HG03060 (cell line): ENCODE measurements around the gene PHETA1.
A peak's percentile ranks its signal among the peaks of the same experiment; 100 is the strongest.

ENCODE experiments used
- ATAC-seq: cut with Tn5 transposase; IDR thresholded peaks from one replicate; pipeline ENCODE4 v1.9.1; 2021; ENCODE audit warnings: low read depth, moderate number of reproducible peaks; ENCODE audit not compliant: unreplicated experiment

PHETA1 gene

DNA sequence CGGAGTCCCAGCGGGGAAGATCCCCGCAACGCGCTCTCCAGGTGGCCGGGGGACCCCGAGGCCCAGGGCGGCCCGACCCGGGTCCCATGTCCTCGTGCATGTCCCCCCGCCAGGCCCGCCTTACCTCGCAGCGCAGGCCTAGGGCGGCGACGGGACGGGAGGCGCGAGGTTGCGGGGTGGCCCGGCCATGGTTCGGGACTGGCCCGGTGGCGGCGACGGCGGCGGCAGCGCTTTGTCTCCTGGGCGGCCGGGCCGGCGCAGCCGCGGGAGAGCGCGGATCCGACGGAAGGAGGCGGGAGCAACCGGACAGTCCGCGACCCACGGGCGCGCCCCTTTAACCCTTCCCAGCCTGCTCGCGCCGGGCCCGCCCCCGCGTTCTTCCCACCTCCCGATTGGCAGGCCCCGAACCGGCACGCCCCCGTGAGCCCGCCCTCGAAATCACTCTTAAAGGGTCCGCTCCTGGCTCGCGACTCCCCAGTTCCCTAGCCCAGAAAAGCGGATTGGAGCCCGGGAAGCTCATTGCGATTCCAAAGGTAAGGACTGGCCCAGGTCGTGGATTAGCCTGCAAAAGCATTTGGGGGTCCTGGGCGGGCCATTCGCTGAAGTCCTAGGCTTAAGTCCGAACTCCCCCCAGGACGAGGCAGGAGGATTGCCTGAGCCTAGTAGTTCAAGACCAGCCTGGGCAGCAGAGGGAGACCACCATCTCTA is at the start of gene PHETA1:
TSS of gene PHETA1 (minus strand) at position 308 of the 708 bp plus-strand sequence. CDS start 5,668 bp downstream, outside the sequence.
- peak; percentile 73 for ATAC-seq

GRCh38 chr12:111418594-111418880 is 49.6 kb upstream of the PHETA1 start:
- ATAC-seq, result no peak

GRCh38 chr12:111417784-111418593 is 49.1 kb upstream of the PHETA1 start:
- no peak for ATAC-seq

DNA sequence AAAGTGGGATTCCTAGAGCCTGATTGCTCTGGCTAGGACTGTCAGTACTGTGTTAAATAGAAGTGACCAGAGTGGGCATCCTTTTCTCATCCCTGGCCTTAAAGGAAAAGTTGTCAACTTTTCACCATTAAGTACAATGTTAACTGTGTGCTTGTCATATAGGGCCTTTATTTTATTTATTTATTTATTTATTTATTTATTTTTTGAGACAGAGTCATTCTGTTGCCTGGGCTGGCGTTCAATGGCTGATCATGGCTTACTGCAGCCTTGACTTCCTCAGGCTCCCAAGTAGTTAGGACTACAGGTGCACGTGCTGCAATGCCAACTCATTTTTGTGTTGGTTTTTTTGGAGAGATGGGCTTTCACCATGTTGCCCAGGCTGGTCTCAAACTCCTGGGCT is 48.4 kb upstream of the PHETA1 start:
- ATAC-seq, result no peak

- no peak for ATAC-seq
These were observed 45.9 kb upstream of the PHETA1 start for GRCh38 chr12:111414711-111415252.

DNA sequence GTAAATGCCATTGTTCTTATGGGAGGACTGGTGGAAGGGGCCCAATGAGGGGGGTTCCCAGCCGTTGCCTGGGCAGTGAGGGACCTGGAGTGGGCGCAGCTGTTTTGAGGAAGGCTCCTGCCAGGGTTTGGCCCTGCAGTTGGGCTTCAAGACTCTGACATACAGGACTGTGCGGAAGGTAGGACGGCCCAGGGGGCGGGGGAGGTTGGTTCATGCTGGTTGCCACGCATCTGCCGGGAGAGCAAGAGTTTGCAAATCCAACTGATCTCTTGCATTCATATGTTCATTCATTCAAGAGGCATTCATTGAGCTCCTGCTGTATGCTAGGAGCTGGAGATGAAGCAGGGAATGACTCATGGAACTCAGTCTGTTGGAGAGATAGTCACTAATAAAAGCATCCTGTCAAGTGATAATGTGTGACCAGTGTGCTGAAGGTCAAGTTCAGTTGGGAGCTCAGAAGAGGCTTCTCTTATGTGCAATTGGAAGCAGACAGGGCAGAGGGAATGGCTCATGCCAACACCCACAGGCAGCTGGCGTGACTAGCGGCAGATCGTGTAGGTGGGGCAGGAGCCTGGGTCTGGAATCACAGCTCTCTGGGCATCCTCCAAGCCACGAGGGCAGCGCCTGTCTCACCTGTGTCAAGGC is 44.7 kb upstream of the PHETA1 start:
- ATAC-seq, result no peak

- no peak for ATAC-seq
These were observed 44.0 kb upstream of the PHETA1 start for GRCh38 chr12:111412830-111413441.

GRCh38 chr12:111412007-111412829 is 43.3 kb upstream of the PHETA1 start:
- ATAC-seq, result no peak

GRCh38 chr12:111411185-111411764 is 42.4 kb upstream of the PHETA1 start:
- ATAC-seq, result no peak

DNA sequence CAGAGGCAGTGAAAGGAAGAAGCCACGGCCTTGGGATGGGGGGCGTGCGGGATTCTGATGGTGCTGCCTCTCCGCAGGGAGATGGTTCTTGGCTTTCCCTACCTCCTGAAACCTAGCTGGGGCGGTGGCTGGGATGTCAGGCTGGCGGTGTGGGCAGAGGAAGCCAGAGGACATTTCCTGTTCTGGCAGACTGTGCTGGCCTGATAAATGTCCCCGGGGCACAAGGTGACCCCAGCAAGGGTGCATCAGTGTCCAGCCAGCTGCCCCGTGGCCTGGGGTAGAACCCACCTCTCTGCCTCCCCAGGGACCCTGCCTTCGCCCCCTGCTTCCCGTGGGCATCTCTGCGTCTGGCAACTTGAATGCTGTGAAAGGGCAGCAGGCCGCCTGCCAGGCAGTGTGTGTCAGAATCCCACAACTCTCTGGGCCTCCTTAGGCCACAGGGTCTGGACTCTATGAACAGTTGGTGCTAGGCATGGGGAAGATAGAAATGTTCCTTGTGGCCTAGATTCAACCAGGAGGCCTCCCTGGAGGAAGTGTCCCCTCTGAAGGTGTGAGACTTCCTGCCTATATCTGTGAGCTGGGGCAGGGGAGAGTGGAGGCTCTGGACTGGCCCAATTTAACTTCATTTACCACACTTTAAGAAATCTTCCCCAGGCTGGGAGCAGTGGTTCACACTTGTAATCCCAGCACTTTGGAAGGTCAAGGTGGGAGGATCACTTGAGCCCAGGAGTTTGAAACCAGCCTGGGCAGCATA is 41.7 kb upstream of the PHETA1 start:
- no peak for ATAC-seq

- ATAC-seq, result no peak
These were observed 41.0 kb upstream of the PHETA1 start for GRCh38 chr12:111409780-111410430.

DNA sequence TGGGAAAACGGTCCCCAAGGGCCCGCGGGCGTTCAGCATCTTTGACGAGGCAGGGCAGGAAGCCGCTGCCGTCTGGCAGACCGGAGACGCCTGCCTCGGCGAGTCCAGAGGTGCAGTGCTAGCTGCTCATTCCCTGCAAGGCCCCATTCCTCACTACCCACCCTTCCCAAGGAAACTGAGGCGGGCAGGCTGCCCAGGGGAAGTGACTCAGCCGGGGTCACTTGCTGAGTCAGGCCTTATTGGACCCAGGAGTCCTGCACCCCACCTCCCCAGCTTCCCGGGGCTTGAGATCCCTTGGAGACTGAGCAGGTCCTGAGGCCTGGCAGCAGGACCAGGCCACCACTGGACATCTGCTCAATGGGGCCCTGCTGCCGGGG is 40.5 kb upstream of the PHETA1 start:
- ATAC-seq, result no peak

GRCh38 chr12:111408686-111409402 is 39.9 kb upstream of the PHETA1 start:
- no peak for ATAC-seq

DNA sequence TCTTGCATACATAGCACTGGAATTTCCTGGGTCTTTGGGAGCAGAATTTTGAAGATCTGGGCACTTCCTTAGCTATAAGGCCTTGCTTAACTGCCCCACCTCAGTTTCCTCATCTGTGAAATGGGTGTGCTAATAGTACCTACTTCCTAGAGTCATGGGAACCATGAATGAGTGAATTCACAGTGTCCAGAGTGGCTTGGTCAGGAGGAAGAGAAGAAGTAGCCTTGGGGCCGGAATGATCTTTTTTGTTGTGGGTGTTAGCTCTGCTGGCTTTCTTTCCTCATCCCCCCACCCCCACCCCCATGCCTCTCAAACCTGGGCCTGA is 39.2 kb upstream of the PHETA1 start:
- no peak for ATAC-seq

DNA sequence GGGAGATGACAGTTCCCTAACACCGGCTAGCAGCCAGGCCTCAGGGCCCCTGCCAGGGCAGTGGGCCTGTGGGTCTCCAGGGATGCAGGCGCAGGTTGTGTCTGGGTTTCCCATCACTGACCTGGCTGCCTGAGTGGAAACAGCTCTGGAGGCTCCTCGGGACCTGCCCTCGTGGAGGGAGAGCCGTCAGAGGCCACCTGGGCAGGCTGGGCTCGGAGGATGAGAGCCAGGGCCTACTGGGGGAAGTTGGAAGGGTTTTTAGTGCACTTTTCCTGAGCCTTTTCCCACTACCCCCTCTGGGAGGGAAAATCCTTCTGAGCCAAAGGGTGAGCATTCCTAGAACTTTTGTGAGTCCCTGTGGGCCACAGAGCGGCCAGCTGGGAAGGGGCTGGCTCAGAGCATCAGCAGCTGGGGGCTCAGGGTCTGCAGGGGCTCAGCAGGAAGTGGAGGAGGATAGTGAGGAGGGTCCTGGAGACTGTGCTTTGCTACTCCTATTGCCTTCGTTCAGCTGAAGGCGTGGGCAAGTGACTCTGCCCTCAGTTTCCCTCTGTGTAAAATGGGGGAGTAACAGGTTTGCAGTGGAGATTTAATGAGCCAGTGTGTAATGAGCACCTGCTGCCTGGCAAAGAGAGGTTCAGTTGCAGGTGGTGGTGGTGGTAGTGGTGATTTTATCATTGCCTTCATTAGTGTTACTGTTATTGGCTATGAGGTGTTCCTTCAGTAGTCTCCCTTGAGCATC is 38.7 kb upstream of the PHETA1 start:
- ATAC-seq, result no peak

- no peak for ATAC-seq
These were observed 37.8 kb upstream of the PHETA1 start for GRCh38 chr12:111406474-111407376.
